ENCODE results near the gene CST6. TPM values are rescaled to one million over a fixed set of nuclear protein-coding genes. Genes with fewer than 3 reads are reported as not detected.
"Not testable (repeated sequence)": the region's sequence is repeated elsewhere in the genome, so short reads cannot be mapped to it uniquely, and the experiment has no call there.

CST6 gene
- total RNA-seq, 1 donor: 2.9 TPM

- DNase-seq (ENCODE audit: insufficient read length, low spot score, missing footprints): peak; percentile 60
- H3K27me3 ChIP-seq (ENCODE audit: insufficient read depth, low read length): no peaks in the 10 kb centered on the region
- peaks cover 13% of the 10 kb centered on the region for H3K79me2 ChIP-seq (ENCODE audit: insufficient read depth, low read length)
- no peaks in the 10 kb centered on the region for H4K20me1 ChIP-seq (ENCODE audit: insufficient read depth, low read length)
- TF ChIP-seq CTCF (IDR thresholded peaks at IDR 0.05; ENCODE audit: extremely low read depth, low read depth, low read length): no peak
- peaks cover 13% of the 10 kb centered on the region for H3K4me1 ChIP-seq (ENCODE audit: insufficient read depth, low read length)
- no peaks in the 10 kb centered on the region for H3K9me3 ChIP-seq (ENCODE audit: low read depth, low read length)
- H3K36me3 ChIP-seq (ENCODE audit: insufficient read depth, low read length): peaks cover 13% of the 10 kb centered on the region
- no peak overlapping the region for H3K27ac ChIP-seq (ENCODE audit: low read depth, low read length)
- no peak overlapping the region for H3K4me2 ChIP-seq (ENCODE audit: insufficient read depth, low read length)
- H3K4me3 ChIP-seq (ENCODE audit: insufficient read depth, low read length): no peak overlapping the region
- H2AFZ ChIP-seq (ENCODE audit: low read length): no peak overlapping the region
Measured at GRCh38 chr11:66008095-66008467, 3.7 kb upstream of the CST6 start.

- Histone ChIP-seq H3K27ac (ENCODE audit: low read depth, low read length) (no peak overlapping the region), H3K79me2 (ENCODE audit: insufficient read depth, low read length) (peaks cover 8% of the 10 kb centered on the region), H3K4me1 (ENCODE audit: insufficient read depth, low read length) (peaks cover 12% of the 10 kb centered on the region), H2AFZ (ENCODE audit: low read length) (peak overlapping the region; percentile 81), H3K4me3 (ENCODE audit: insufficient read depth, low read length) (no peak overlapping the region), H3K9me3 (ENCODE audit: low read depth, low read length) (no peaks in the 10 kb centered on the region), H4K20me1 (ENCODE audit: insufficient read depth, low read length) (no peaks in the 10 kb centered on the region), H3K27me3 (ENCODE audit: insufficient read depth, low read length) (no peaks in the 10 kb centered on the region), H3K36me3 (ENCODE audit: insufficient read depth, low read length) (peaks cover 13% of the 10 kb centered on the region), H3K4me2 (ENCODE audit: insufficient read depth, low read length) (no peak overlapping the region)
- DNase-seq (ENCODE audit: insufficient read length, low spot score, missing footprints): peak; percentile 71
- no peak for TF ChIP-seq CTCF (IDR thresholded peaks at IDR 0.05; ENCODE audit: extremely low read depth, low read depth, low read length)
Measured at GRCh38 chr11:66008468-66009101, 3.2 kb upstream of the CST6 start.

GRCh38 chr11:66010036-66010435, 1.8 kb upstream of the CST6 start:
- peaks cover 15% of the 10 kb centered on the region for H3K4me1 ChIP-seq (ENCODE audit: insufficient read depth, low read length)
- not testable (repeated sequence) for H4K20me1 ChIP-seq (ENCODE audit: insufficient read depth, low read length); H3K36me3 ChIP-seq (ENCODE audit: insufficient read depth, low read length); H3K4me2 ChIP-seq (ENCODE audit: insufficient read depth, low read length); H2AFZ ChIP-seq (ENCODE audit: low read length); H3K27ac ChIP-seq (ENCODE audit: low read depth, low read length); H3K27me3 ChIP-seq (ENCODE audit: insufficient read depth, low read length); H3K9me3 ChIP-seq (ENCODE audit: low read depth, low read length); H3K4me3 ChIP-seq (ENCODE audit: insufficient read depth, low read length); DNase-seq (ENCODE audit: insufficient read length, low spot score, missing footprints); H3K79me2 ChIP-seq (ENCODE audit: insufficient read depth, low read length)

GRCh38 chr11:66011239-66011784, 496 bp upstream of the CST6 start:
- Histone ChIP-seq H2AFZ (ENCODE audit: low read length) (peak overlapping the region; percentile 38), H3K36me3 (ENCODE audit: insufficient read depth, low read length) (no peaks in the 10 kb centered on the region), H3K27me3 (ENCODE audit: insufficient read depth, low read length) (no peaks in the 10 kb centered on the region), H3K27ac (ENCODE audit: low read depth, low read length) (no peak overlapping the region), H3K9me3 (ENCODE audit: low read depth, low read length) (no peaks in the 10 kb centered on the region), H3K4me3 (ENCODE audit: insufficient read depth, low read length) (peak overlapping the region; percentile 39), H3K4me2 (ENCODE audit: insufficient read depth, low read length) (peak overlapping the region; percentile 23), H3K4me1 (ENCODE audit: insufficient read depth, low read length) (peaks cover 28% of the 10 kb centered on the region), H4K20me1 (ENCODE audit: insufficient read depth, low read length) (no peaks in the 10 kb centered on the region), H3K79me2 (ENCODE audit: insufficient read depth, low read length) (no peaks in the 10 kb centered on the region)
- no peak for TF ChIP-seq CTCF (IDR thresholded peaks at IDR 0.05; ENCODE audit: extremely low read depth, low read depth, low read length)
- peak; percentile 86 for DNase-seq (ENCODE audit: insufficient read length, low spot score, missing footprints)
